ENCODE measurements around the gene SPINK1. TPM values are rescaled to one million over a fixed set of nuclear protein-coding genes. Genes with fewer than 3 reads are reported as not detected.
"Not testable (repeated sequence)": the region's sequence is repeated elsewhere in the genome, so short reads cannot be mapped to it uniquely, and the experiment has no call there.

The SPINK1 gene
- total and polyA plus RNA-seq, 7 experiments from 2014 or later, result not detected

- H3K27me3 Mint-ChIP-seq, result peaks cover 0 to 22% (median 0%) of the 10 kb centered on the region in 5 donors
- Histone ChIP-seq H3K27ac (ENCODE audit: low read depth, low read length) (no peak overlapping the region), H3K36me3 (ENCODE audit: control insufficient read depth in 2 of 3, insufficient read depth in 3 of 3, low read length in 3 of 3) (no peaks in the 10 kb centered on the region), H3K27me3 (ENCODE audit: control insufficient read depth in 2 of 2, insufficient read depth in 2 of 2, low read length in 2 of 2) (no peaks in the 10 kb centered on the region), H3K9me3 (ENCODE audit: control insufficient read depth in 2 of 3, low read length in 3 of 3) (no peaks in the 10 kb centered on the region), H3K4me3 (ENCODE audit: low read length) (no peak overlapping the region), H3K4me1 (ENCODE audit: control insufficient read depth in 2 of 2, insufficient read depth in 2 of 2, low read length in 2 of 2) (no peaks in the 10 kb centered on the region)
- ATAC-seq (peak; percentile 49), DNase-seq (no peak)
- ChIA-PET POLR2A (no interaction called here), CTCF (interaction anchor here (0.7 kb wide), 1 partner anchor 190 kb away, joined by 4 read pairs; no protein-coding TSS in a partner anchor)
- H3K9me3 Mint-ChIP-seq, result peaks cover 0 to 2% (median 0%) of the 10 kb centered on the region in 11 donors
- no peak overlapping the region for H3K27ac Mint-ChIP-seq
- H3K36me3 Mint-ChIP-seq, result no peaks in the 10 kb centered on the region
- no peak overlapping the region for H3K4me3 Mint-ChIP-seq
- H3K4me1 Mint-ChIP-seq, result no peaks in the 10 kb centered on the region
- intact Hi-C loops (cut with micrococcal nuclease), result no loop called here
Measured at GRCh38 chr5:147818290-147818689, 13.2 kb downstream of the SPINK1 start.

- ChIA-PET POLR2A (no interaction called here), CTCF (no interaction called here)
Measured at GRCh38 chr5:147813696-147814095, 17.8 kb downstream of the SPINK1 start.

DNA sequence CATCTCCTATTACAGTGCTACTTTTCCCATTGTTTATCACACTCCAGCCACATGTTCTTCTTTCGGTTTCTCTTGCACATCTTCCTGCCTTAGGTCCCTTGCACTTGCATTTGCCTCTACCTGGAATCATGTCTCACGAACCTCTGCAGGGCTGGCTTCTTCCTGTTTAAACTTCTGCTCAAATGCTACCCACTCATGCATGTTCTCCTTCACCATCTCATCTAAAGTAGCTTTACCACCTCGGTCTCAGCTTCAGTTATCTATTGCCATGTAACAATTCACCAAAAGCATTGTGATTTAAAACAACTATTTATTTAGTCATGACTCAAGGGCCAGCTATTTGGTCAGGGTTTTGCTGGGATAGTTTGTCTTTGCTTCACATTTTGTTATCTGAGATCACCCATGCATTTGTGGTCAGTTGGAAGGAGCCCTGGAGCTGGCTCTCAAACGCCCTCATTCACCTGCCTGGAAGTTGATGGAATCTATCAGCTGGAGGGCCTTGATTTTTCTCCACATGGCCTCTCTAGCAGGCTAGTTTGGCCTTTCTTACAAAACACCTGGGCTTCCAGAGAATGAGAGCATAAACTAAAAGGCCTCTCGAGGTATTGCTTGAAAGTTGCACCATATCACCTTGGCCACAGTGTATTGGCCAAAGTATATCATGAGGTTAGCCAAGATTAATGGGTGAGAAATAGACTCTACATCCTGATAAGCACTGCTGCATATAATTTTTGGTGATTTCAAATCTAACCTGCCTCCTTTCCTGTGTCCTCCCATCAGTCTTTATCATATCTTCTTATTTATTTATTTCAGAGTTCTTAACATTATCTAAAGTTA lies 21.4 kb downstream of the SPINK1 start:
- intact Hi-C loops (cut with micrococcal nuclease), result no loop called here
- peaks cover 0 to 7% (median 0%) of the 10 kb centered on the region in 7 donors for H3K4me1 Mint-ChIP-seq

More at GRCh38 chr5:147813696-147814095, 17.8 kb downstream of the SPINK1 start:
- Mint-ChIP-seq H3K4me3 (no peak overlapping the region), H3K27ac (no peak overlapping the region), H3K9me3 (peaks cover 0 to 2% (median 0%) of the 10 kb centered on the region in 11 donors), H3K4me1 (no peaks in the 10 kb centered on the region), H3K36me3 (no peaks in the 10 kb centered on the region), H3K27me3 (peaks cover 0 to 14% (median 0%) of the 10 kb centered on the region in 5 donors)
- Histone ChIP-seq H3K4me1 (ENCODE audit: control insufficient read depth in 2 of 2, insufficient read depth in 2 of 2, low read length in 2 of 2) (no peaks in the 10 kb centered on the region), H3K36me3 (ENCODE audit: control insufficient read depth in 2 of 3, insufficient read depth in 3 of 3, low read length in 3 of 3) (no peaks in the 10 kb centered on the region), H3K4me3 (ENCODE audit: low read length) (no peak overlapping the region), H3K27ac (ENCODE audit: low read depth, low read length) (no peak overlapping the region), H3K9me3 (ENCODE audit: control insufficient read depth in 2 of 3, low read length in 3 of 3) (no peaks in the 10 kb centered on the region), H3K27me3 (ENCODE audit: control insufficient read depth in 2 of 2, insufficient read depth in 2 of 2, low read length in 2 of 2) (no peaks in the 10 kb centered on the region)
- intact Hi-C loops (cut with micrococcal nuclease), result no loop called here
- ATAC-seq, result no peak
- DNase-seq, result no peak

DNA sequence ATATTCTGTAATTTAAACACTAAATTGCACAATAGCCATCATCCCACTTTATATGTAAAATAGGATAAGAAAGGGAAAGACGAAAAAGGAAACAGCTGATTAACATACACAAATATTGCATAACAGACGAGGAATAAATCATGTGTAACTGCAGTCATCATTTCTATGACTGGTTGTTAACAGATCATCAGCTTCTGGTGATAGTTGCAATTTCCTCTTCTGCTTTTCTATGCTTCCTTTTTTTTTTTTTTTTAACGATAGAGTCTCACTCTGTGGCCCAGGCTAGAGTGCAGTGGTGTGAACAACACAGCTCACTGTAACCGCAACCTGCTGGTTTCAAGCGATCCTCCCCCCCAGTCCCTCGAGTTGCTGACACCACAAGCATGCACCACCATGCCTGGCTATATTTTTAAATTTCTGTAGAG lies 26.4 kb downstream of the SPINK1 start:
- POLR2A ChIA-PET, result no interaction called here
- no peak overlapping the region for H3K4me3 ChIP-seq (ENCODE audit: low read length)

More for the DNA sequence above, 21.4 kb downstream of the SPINK1 start:
- no peak overlapping the region for H3K27ac Mint-ChIP-seq
- no peaks in the 10 kb centered on the region for H3K27me3 ChIP-seq (ENCODE audit: control insufficient read depth in 2 of 2, insufficient read depth in 2 of 2, low read length in 2 of 2)
- H3K9me3 ChIP-seq (ENCODE audit: control insufficient read depth in 2 of 3, low read length in 3 of 3), result no peaks in the 10 kb centered on the region
- DNase-seq, result no peak
- H3K9me3 Mint-ChIP-seq, result peaks cover 0 to under 1% (median 0%) of the 10 kb centered on the region in 11 donors
- no peak overlapping the region for H3K4me3 ChIP-seq (ENCODE audit: low read length)
- POLR2A ChIA-PET, result no interaction called here
- H3K27me3 Mint-ChIP-seq, result peaks cover 0 to 5% (median 0%) of the 10 kb centered on the region in 5 donors
- ATAC-seq, result no peak
- CTCF ChIA-PET, result no interaction called here
- H3K36me3 Mint-ChIP-seq, result no peaks in the 10 kb centered on the region
- no peaks in the 10 kb centered on the region for H3K4me1 ChIP-seq (ENCODE audit: control insufficient read depth in 2 of 2, insufficient read depth in 2 of 2, low read length in 2 of 2)
- H3K27ac ChIP-seq (ENCODE audit: low read depth, low read length), result no peak overlapping the region
- no peaks in the 10 kb centered on the region for H3K36me3 ChIP-seq (ENCODE audit: control insufficient read depth in 2 of 3, insufficient read depth in 3 of 3, low read length in 3 of 3)
- H3K4me3 Mint-ChIP-seq, result no peak overlapping the region

DNA sequence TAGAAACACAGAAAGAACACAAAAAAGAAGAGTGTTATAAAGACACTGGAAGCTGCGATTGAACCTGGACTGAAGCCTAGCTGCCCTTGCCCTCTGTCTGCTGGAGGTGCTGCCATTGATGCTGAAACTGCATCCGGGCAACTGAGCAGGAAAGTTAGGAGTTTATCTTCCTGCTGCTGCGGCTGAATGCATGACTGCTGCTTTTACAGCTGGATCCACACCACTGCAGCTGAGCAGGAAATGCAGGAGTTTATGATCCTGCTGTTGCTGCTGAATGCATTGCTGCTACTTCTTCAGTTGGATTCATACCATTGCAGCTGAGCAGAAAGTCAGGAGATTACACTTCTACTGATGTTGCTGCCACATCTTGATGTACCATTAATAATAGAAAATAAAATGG lies 27.1 kb downstream of the SPINK1 start:
- Histone ChIP-seq H3K27ac (ENCODE audit: low read depth, low read length) (no peak overlapping the region), H3K27me3 (ENCODE audit: control insufficient read depth in 2 of 2, insufficient read depth in 2 of 2, low read length in 2 of 2) (no peaks in the 10 kb centered on the region), H3K9me3 (ENCODE audit: control insufficient read depth in 2 of 3, low read length in 3 of 3) (no peaks in the 10 kb centered on the region), H3K36me3 (ENCODE audit: control insufficient read depth in 2 of 3, insufficient read depth in 3 of 3, low read length in 3 of 3) (no peaks in the 10 kb centered on the region), H3K4me1 (ENCODE audit: control insufficient read depth in 2 of 2, insufficient read depth in 2 of 2, low read length in 2 of 2) (peaks cover 0 to 8% of the 10 kb centered on the region in 2 donors), H3K4me3 (ENCODE audit: low read length) (no peak overlapping the region)
- H3K27me3 Mint-ChIP-seq, result peaks cover 0 to 6% (median 0%) of the 10 kb centered on the region in 5 donors
- H3K36me3 Mint-ChIP-seq, result no peaks in the 10 kb centered on the region
- intact Hi-C loops (cut with micrococcal nuclease), result no loop called here
- ATAC-seq (no peak), DNase-seq (no peak)
- POLR2A ChIA-PET, result no interaction called here
- H3K9me3 Mint-ChIP-seq, result no peaks in the 10 kb centered on the region
- peaks cover 0 to 7% (median 0%) of the 10 kb centered on the region in 7 donors for H3K4me1 Mint-ChIP-seq
- CTCF ChIA-PET, result no interaction called here
- H3K4me3 Mint-ChIP-seq, result no peak overlapping the region
- no peak overlapping the region for H3K27ac Mint-ChIP-seq

More for the DNA sequence above, 26.4 kb downstream of the SPINK1 start:
- intact Hi-C loops (cut with micrococcal nuclease), result no loop called here
- no peaks in the 10 kb centered on the region for H3K9me3 ChIP-seq (ENCODE audit: control insufficient read depth in 2 of 3, low read length in 3 of 3)
- Mint-ChIP-seq H3K9me3 (no peaks in the 10 kb centered on the region), H3K27me3 (peaks cover 0 to 6% (median 0%) of the 10 kb centered on the region in 5 donors), H3K4me1 (peaks cover 0 to 7% (median 0%) of the 10 kb centered on the region in 7 donors), H3K4me3 (no peak overlapping the region), H3K36me3 (no peaks in the 10 kb centered on the region), H3K27ac (peak overlapping the region in 1 of 9 donors; percentile 13)
- H3K36me3 ChIP-seq (ENCODE audit: control insufficient read depth in 2 of 3, insufficient read depth in 3 of 3, low read length in 3 of 3), result no peaks in the 10 kb centered on the region
- DNase-seq (peak in 1 of 9 donors; percentile 10), ATAC-seq (peak; percentile 92)
- H3K27me3 ChIP-seq (ENCODE audit: control insufficient read depth in 2 of 2, insufficient read depth in 2 of 2, low read length in 2 of 2), result no peaks in the 10 kb centered on the region
- H3K27ac ChIP-seq (ENCODE audit: low read depth, low read length), result no peak overlapping the region
- H3K4me1 ChIP-seq (ENCODE audit: control insufficient read depth in 2 of 2, insufficient read depth in 2 of 2, low read length in 2 of 2), result peaks cover 0 to 8% of the 10 kb centered on the region in 2 donors
- CTCF ChIA-PET, result no interaction called here

GRCh38 chr5:147803926-147804325 lies 27.5 kb downstream of the SPINK1 start:
- intact Hi-C loops (cut with micrococcal nuclease), result no loop called here
- DNase-seq, result no peak
- Mint-ChIP-seq H3K27me3 (peaks cover 0 to 6% (median 0%) of the 10 kb centered on the region in 5 donors), H3K4me3 (no peak overlapping the region), H3K4me1 (peaks cover 0 to 7% (median 0%) of the 10 kb centered on the region in 7 donors), H3K9me3 (no peaks in the 10 kb centered on the region), H3K36me3 (no peaks in the 10 kb centered on the region), H3K27ac (no peak overlapping the region)
- POLR2A ChIA-PET, result no interaction called here
- CTCF ChIA-PET, result no interaction called here
- Histone ChIP-seq H3K4me1 (ENCODE audit: control insufficient read depth in 2 of 2, insufficient read depth in 2 of 2, low read length in 2 of 2) (peaks cover 0 to 8% of the 10 kb centered on the region in 2 donors), H3K36me3 (ENCODE audit: control insufficient read depth in 2 of 3, insufficient read depth in 3 of 3, low read length in 3 of 3) (no peaks in the 10 kb centered on the region), H3K27me3 (ENCODE audit: control insufficient read depth in 2 of 2, insufficient read depth in 2 of 2, low read length in 2 of 2) (no peaks in the 10 kb centered on the region), H3K4me3 (ENCODE audit: low read length) (no peak overlapping the region), H3K27ac (ENCODE audit: low read depth, low read length) (no peak overlapping the region), H3K9me3 (ENCODE audit: control insufficient read depth in 2 of 3, low read length in 3 of 3) (no peaks in the 10 kb centered on the region)
- no peak for ATAC-seq

DNA sequence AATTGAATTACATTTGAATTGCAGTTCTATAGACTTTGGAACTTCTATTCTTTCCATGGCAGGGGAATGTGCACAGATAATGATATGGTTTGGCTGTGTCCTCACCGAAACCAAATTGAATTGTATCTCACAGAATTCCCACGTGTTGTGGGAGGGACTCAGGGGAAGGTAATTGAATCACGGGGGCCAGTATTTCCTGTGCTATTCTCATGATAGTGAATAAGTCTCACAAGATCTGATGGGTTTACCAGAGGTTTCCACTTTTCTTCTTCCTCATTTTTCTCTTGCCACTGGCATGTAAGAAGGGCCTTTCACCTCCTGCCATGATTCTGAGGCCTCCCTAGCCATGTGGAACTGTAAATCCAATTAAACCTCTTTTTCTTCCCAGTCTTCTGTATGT lies 28.3 kb downstream of the SPINK1 start:
- H3K4me3 ChIP-seq (ENCODE audit: low read length); ATAC-seq; intact Hi-C loops (cut with micrococcal nuclease); H3K27me3 ChIP-seq (ENCODE audit: control insufficient read depth in 2 of 2, insufficient read depth in 2 of 2, low read length in 2 of 2); H3K4me3 Mint-ChIP-seq; H3K9me3 ChIP-seq (ENCODE audit: control insufficient read depth in 2 of 3, low read length in 3 of 3); H3K4me1 Mint-ChIP-seq; H3K4me1 ChIP-seq (ENCODE audit: control insufficient read depth in 2 of 2, insufficient read depth in 2 of 2, low read length in 2 of 2); H3K27me3 Mint-ChIP-seq; H3K9me3 Mint-ChIP-seq; H3K36me3 ChIP-seq (ENCODE audit: control insufficient read depth in 2 of 3, insufficient read depth in 3 of 3, low read length in 3 of 3); H3K27ac ChIP-seq (ENCODE audit: low read depth, low read length); CTCF ChIA-PET; H3K27ac Mint-ChIP-seq; DNase-seq; H3K36me3 Mint-ChIP-seq; POLR2A ChIA-PET: not testable (repeated sequence)

Data from naive thymus-derived CD4-positive, alpha-beta T cell (primary cell).